GM21360 (cell line): ENCODE data around the gene SHROOM1.
"Not testable (repeated sequence)": the region's sequence is repeated elsewhere in the genome, so short reads cannot be mapped to it uniquely, and the experiment has no call there.

ENCODE experiments used
- ATAC-seq: cut with Tn5 transposase; IDR thresholded peaks from one replicate; pipeline ENCODE4 v1.9.1; 2021; ENCODE audit warnings: mild to moderate bottlenecking, moderate library complexity; ENCODE audit not compliant: unreplicated experiment

The SHROOM1 gene, protein sequence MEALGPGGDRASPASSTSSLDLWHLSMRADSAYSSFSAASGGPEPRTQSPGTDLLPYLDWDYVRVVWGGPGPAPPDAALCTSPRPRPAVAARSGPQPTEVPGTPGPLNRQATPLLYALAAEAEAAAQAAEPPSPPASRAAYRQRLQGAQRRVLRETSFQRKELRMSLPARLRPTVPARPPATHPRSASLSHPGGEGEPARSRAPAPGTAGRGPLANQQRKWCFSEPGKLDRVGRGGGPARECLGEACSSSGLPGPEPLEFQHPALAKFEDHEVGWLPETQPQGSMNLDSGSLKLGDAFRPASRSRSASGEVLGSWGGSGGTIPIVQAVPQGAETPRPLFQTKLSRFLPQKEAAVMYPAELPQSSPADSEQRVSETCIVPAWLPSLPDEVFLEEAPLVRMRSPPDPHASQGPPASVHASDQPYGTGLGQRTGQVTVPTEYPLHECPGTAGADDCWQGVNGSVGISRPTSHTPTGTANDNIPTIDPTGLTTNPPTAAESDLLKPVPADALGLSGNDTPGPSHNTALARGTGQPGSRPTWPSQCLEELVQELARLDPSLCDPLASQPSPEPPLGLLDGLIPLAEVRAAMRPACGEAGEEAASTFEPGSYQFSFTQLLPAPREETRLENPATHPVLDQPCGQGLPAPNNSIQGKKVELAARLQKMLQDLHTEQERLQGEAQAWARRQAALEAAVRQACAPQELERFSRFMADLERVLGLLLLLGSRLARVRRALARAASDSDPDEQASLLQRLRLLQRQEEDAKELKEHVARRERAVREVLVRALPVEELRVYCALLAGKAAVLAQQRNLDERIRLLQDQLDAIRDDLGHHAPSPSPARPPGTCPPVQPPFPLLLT

GRCh38 chr5:132830436-132831094 lies at the start of gene SHROOM1:
TSS of gene SHROOM1 (minus strand) at chr5:132830647. CDS start at chr5:132826140, 4,507 bp downstream.
- ATAC-seq: peak; percentile 58

GRCh38 chr5:132877938-132878337 lies 47.5 kb upstream of the SHROOM1 start:
- no peak for ATAC-seq

DNA sequence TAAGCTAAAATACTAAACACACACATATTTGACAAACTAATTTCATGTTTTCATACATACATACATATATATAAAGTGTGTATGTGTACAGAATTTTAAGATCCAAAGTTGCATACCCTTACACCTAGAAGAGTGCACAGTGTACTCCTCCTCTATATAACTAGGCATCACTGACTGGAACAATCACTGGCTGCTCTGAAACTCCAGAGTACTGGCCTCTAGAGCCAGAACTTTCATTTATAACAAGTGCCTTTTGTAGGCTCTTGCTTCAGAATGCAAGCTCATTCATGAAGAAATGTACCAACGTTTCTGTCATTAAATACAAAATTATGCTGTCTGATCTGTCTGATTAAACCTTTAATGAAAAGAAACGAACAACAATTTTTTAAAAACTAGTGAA lies 47.0 kb upstream of the SHROOM1 start:
- no peak for ATAC-seq

DNA sequence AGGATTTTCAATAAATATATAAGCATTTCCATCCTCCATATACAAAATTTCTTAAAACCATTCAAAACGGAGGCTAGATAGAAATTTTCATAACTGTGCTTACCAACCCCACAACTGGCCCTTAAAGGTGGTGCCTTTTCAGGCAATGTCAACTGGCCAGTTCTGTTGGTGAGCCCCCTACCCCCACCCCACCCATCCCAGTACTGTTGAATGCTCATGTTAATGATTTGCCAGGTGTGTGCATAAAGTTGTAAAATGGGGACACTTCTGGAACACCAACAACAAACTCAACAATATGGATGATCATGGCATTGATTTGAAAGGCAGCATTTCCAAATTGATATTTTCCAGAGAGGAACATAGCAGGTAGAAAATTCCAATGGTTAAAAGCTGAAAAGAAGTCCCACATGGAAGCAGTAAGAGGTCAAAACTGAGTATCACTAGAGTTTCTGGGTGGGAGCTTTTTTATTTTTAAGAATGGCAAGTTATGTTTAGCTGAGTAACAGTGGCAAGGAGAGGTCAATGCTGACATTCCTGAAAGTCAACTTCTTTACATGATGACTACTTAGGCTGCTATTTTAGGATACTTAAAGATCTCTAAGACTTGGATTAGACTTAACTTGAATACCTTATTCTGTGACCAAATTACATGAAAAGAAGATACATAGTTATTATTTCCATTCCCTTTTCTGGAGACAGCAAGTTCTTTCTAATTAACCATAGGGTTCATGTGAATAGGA lies 45.7 kb upstream of the SHROOM1 start:
- no peak for ATAC-seq

DNA sequence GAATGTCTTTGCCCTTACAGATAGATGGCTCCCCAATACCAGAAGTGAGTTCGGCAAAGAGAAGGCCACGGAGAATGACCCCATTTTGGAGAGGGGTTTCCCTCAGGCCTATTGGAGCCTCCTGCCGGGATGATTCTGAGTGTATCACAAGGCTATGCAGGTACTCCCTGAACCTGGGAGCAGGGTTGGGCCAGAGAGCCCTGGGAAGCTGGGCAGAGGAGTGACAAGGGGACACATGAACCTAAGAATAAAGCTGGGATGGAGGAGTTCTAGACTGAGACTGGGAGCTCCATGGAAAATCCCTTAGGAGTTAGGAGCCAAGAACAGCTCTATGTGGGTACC lies 43.5 kb upstream of the SHROOM1 start:
- ATAC-seq: no peak

GRCh38 chr5:132873119-132873929 lies 42.9 kb upstream of the SHROOM1 start, which contains the start of gene LEAP2:
TSS of gene LEAP2 (plus strand) at chr5:132873668. CDS start at chr5:132873695, 27 bp downstream.
- ATAC-seq: no peak

GRCh38 chr5:132872788-132873118 lies 42.3 kb upstream of the SHROOM1 start:
- ATAC-seq: no peak

GRCh38 chr5:132871459-132872284 lies 41.2 kb upstream of the SHROOM1 start:
- ATAC-seq: no peak

DNA sequence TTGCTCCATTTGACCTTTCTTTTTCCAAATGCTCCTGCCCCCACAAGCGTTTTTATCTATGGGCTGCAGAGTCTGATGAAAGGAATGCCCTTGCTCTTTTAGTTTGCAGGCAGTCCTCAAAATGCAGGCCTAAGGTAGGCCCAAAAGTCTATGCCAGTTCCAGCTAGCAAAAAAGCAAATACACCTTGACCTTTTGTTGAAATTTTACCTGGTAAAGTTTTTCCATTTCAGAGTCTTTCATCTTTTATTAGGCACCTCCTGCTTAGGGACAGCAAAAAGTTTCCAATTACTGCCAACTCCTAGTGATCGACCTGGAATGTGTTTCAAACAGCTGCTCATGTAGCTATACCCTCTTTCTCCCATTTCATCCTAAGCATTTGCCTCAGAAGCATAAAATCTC lies 40.4 kb upstream of the SHROOM1 start:
- no peak for ATAC-seq

- ATAC-seq: no peak
These were observed 38.3 kb upstream of the SHROOM1 start for GRCh38 chr5:132868754-132869153.

DNA sequence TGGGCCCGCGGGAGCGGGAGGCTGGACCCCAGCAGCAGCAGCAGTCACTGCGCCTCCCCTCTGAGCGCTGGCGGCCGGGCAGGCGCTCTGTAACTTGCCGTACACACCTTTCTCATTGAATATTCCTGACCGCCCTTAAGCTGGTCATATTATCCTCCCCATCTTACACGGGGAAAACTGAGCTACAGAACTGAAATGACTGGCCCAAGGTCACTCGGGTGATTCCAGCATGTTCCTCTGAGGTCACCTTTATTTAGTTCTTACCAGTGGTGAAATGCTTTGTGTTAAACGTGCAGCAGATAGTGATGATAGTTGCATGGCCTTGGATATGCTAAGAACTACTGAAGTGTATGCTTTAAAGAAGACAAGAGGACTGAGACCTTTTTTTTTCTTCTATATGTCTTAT lies 36.6 kb upstream of the SHROOM1 start:
- ATAC-seq: no peak

GRCh38 chr5:132866342-132867045 lies 36.0 kb upstream of the SHROOM1 start, which contains the start of the genes GDF9 and UQCRQ:
TSS of gene GDF9 (minus strand) at chr5:132866469. CDS start at chr5:132864533, 1,936 bp downstream.
TSS of gene UQCRQ (plus strand) at chr5:132866642. CDS start at chr5:132866882, 240 bp downstream.
- peak; percentile 97 for ATAC-seq

- no peak for ATAC-seq
These were observed 35.4 kb upstream of the SHROOM1 start for GRCh38 chr5:132865668-132866341.

DNA sequence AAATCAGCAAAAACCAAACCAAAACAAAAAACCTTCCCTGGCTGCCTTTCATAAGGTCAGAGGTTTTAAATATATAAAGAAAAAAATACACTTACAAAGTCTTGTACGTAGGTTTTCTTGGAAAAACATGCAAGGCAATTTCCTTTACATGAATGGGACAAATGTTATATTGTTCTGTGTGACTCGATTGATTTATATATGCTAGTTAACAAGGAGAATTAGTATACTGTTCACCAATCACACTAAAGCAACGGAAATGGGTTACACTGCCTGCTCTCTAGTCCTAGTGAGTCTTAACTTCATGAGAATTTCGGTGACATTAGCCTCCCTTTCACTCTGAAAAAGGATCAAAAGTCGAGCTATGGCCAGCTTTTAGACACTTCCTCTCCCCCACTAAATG lies 30.3 kb upstream of the SHROOM1 start:
- no peak for ATAC-seq

GRCh38 chr5:132859889-132860437 lies 29.5 kb upstream of the SHROOM1 start:
- no peak for ATAC-seq

DNA sequence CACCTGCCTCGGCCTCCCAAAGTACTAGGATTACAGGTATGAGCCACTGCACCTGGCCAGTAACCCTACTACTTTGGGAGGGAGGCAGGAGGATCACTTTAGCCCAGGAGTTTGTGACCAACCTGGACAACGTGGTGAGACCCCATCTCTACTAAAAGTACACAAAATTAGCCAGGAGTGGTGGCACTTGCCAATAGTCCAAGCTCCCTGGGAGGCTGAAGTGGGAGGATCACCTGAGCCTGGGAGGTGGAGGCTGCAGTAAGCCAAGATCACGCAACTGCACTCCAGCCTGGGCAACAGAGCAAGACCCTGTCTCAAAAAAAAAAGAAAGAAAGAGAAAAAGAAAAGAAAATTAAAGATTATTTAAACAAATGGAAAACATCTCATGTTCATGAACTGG lies 25.6 kb upstream of the SHROOM1 start:
- no peak for ATAC-seq

DNA sequence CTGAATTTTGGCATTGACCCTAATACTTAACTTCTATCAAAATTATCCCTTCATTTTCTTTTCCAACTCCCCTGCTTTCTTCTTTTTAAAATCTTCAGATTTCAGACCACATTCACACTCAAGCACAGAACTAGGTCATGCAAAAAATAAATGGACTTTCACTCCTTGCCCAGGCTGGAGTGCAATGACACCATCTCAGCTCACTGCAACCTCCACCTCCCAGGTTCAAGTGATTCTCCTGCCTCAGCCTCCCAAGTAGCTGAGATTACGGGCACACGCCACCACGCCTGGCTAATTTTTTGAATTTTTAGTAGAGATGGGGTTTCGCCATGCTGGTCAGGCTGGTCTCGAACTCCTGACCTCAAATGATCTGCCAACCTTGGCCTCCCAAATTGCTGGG lies 24.5 kb upstream of the SHROOM1 start:
- not testable (repeated sequence) for ATAC-seq
